Stomach (tissue), 4 donors: ENCODE measurements around the gene CCDC157.

Experiments
- POLR2A ChIP-seq, 4 donors: fragments of 450-650 bp; IDR thresholded peaks; one replicate each; pipeline ENCODE4 v1.6.1; 2016; ENCODE audit warnings: antibody characterized with exemption in 4 of 4, control low read depth in 2 of 4, mild to moderate bottlenecking in 1 of 4, moderate library complexity in 1 of 4
- TF ChIP-seq, protein P1 (sequence below), 7 experiments: fragments of 450-650 bp in 4 of 7; fragments of 200-600 bp in 3 of 7; sonication (generic) in 3 of 7; IDR thresholded peaks; one replicate each; pipeline ENCODE4 v1.5.1; 2016 to 2019; ENCODE audit warnings: antibody characterized with exemption in 7 of 7, control low read depth in 2 of 7, mild to moderate bottlenecking in 1 of 7

GRCh38 chr22:30344447-30345200, 12.2 kb upstream of the CCDC157 start:
- TF ChIP-seq, protein P1, sequence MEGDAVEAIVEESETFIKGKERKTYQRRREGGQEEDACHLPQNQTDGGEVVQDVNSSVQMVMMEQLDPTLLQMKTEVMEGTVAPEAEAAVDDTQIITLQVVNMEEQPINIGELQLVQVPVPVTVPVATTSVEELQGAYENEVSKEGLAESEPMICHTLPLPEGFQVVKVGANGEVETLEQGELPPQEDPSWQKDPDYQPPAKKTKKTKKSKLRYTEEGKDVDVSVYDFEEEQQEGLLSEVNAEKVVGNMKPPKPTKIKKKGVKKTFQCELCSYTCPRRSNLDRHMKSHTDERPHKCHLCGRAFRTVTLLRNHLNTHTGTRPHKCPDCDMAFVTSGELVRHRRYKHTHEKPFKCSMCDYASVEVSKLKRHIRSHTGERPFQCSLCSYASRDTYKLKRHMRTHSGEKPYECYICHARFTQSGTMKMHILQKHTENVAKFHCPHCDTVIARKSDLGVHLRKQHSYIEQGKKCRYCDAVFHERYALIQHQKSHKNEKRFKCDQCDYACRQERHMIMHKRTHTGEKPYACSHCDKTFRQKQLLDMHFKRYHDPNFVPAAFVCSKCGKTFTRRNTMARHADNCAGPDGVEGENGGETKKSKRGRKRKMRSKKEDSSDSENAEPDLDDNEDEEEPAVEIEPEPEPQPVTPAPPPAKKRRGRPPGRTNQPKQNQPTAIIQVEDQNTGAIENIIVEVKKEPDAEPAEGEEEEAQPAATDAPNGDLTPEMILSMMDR (IDR thresholded peaks at IDR 0.05) = no peak
- TF ChIP-seq POLR2A (IDR thresholded peaks at IDR 0.05) = no peak
